GM21390 (cell line): ENCODE measurements around the gene TBC1D9B.
A peak's percentile ranks its signal among the peaks of the same experiment; 100 is the strongest.

ENCODE experiments used
- ATAC-seq: cut with Tn5 transposase; IDR thresholded peaks from one replicate; pipeline ENCODE4 v1.9.1; 2021; ENCODE audit not compliant: unreplicated experiment

TBC1D9B gene

DNA sequence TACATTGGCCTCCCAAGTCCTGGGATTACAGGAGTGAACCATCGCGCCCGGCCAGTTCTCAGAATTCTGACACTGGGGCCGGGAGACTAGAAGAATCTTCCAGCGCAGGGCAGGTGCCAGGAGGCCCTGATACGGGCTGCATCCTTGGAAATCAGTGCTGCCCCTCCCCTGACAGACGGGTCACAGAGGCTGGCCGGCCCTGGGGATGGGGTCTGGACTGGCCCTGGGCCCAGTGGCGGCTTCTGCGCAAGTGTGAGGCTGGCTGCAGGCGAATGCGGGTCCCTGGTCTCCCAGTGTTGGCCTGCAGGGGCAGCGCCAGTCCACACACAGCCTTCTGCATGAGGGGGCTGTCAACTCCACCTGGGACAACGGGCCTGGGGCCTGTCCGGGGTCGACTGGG, 831 bp upstream of the TBC1D9B start:
- ATAC-seq: no peak

DNA sequence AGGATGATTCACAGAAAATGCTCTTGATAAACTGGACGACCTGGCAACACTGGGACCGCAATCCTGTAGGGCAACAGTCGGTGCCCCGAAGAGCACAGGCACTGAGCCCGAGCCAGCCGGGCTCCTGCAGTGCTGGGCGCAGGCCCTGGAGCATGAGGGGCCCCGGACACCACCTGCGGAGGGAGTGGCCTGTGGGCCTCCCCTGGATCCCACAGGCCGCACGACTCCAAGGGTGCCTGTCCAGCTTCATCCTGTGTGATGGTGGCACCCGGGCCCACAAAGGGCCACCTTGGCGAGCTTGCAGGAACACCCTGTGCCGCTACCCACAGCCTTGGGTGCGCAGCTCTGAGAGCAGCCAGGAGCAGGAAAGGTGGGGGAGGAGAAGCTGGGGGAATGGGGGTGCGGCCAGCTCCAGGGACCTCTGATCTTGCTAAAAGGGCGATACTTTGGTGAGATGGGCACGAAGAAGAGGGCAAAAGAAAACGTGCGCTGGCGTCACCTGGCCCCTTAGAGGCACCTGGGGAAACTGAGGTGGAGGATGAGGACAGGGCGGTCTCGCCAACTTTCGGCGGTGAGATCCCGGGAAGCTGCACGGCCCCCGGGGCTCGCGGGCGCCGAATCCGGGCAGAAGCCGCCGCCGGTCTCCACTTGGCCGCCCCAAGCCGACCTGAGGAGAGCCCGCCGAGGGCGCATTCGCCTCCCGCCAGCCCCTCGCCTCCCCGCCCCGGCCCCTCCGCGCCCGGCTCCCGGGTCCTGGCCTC, 722 bp downstream of the TBC1D9B start:
- peak; percentile 39 for ATAC-seq

DNA sequence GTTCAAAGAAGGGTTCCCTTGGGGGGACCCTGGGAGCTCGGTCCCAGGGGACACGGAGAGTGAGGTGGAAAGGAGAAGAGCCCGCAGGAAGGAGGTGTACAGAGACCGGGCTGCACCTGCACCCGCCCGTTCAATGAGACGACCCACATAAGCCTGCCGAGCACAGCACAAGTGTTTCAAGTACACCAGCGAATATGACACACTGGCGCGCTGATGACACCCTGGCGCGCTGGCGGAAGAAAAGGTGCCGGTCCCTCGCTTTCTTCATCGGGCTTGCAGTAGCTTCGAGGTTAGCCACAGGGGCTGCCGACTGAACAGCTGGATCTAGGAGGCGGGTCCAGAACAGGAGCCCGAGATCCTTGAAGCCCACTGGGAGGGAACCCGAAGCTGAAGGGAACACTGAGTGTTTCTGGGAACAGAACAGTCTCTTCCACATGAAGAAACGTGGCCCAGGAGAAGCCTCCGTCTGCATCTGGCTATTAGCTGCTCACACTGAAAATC, 1.4 kb downstream of the TBC1D9B start:
- ATAC-seq: no peak

DNA sequence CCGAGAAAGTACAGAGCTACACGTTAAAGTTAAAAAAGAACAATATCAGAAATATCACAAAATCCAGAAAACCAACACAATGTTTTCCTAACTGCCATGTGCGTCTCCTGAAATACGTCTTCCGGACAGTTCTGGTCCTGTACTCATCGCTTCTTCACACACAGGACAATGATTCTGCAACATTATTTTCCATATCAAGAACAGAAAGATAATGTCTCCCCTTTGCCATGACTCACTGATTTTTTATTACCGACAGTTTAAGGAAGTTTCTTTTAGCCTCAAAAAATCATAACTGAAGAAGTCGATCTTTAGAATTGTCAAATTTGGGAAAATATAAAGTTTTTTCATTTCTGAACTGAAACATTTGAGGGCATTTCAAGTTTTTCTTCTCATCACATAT, 2.5 kb downstream of the TBC1D9B start:
- no peak for ATAC-seq

DNA sequence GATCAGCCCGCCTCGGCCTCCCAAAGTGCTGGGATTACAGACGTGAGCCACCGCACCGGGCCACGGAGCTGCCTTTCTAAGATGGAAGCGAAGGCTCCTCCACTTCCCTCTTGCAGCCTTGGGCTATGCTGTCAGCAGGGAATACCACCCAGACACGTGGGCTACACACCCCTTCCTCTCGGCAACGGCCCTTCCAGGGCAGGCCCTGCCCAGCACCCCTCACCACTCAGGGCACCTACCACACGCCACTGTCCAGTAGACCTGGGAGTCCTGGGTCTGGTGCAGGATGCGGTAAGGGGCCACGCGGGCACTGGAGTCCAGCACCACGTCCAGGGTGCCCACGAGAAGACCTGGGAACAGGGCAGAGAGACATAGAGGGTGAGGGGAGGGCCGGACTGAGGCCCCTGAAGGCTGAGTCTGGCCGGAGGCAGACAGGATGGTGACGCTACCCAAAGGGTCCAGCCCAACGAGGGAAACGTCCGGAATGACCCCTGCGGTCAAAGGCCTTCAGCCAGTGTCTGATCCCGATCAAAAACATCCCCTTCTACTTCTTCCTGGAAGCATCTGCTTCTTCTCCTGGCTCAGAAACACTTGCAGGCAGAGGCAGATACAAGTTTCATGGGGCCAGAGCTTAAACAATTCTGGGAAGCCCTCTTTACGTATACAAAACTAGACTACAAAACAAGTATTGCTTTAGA, 3.1 kb downstream of the TBC1D9B start:
- no peak for ATAC-seq

DNA sequence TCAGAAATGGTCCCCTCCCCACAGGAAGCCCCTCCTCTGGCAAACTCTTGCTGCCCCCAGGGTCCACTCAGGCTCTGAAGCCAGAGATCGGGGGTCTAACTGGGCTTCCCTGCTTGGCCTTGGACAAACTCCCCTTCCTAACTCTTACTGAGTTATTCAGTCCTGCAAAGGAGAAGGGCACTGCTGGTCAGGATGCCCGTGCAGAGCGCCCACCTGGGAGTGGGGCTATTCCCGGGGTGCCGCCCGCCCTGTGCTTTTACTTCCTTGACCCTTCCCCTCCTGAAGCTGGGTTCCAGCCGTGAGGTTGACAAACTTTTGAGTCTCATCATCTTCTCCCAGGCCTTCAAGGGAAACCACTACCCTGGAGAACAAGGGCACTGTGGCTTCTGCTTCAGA, 4.9 kb downstream of the TBC1D9B start:
- no peak for ATAC-seq

DNA sequence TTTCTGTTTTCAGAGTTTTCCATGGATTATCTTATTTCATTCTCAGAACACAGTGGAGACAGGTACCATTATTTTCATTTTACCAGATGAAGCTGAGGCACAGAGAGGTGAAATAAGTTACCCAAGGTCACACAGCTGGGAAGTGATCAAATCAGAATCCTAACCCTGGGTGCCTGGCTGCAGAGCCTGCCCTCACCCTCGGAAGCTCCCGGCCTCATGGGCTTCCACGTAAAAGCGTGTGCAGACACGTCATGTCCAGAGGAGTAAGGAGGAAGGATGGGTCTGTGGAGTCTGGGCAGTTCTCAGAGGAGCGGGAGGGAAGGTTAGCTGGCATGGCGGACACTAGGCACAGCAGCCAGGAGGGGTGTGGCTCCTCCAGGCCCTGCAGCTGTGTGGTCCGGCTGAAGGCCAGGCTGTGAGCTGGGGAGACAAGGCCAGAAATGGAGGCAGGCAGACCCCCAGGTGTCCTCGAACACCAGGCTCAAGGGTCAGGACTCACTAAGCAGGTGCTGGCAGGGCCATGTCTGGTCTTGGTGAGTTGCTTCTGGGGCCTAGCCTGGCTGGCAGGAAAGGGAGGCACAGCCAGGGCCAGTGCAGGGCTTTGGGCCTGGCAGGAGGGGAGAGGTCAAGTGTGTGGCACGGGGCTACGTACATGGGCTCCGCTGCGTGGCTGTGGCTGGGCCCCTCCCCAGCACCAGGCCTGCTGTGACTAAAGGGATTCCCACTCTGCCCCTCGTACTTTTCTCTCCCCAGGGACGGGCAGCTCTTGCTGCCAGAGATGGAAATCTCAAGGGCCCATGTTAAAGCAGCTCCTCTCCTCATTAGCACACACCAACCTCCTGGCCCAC, 5.6 kb downstream of the TBC1D9B start:
- ATAC-seq: no peak

DNA sequence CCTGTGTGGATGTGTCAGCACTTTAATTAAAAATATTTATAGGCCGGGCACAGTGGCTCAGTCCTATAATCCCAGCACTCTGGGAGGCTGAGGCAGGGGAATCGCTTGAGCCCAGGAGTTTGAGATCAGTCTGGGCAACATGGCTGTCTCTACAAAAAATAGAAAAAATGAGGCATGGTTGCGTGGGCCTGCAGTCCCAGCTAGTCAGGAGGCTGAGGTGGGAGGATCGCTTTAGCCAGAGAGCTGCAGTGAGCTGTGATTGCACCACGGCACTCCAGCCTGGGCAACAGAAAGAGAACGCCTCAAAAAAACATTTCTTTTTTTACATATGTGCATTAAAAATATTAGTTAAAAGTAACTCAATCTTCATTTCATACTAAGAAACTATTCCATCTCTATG, 6.2 kb downstream of the TBC1D9B start:
- no peak for ATAC-seq

DNA sequence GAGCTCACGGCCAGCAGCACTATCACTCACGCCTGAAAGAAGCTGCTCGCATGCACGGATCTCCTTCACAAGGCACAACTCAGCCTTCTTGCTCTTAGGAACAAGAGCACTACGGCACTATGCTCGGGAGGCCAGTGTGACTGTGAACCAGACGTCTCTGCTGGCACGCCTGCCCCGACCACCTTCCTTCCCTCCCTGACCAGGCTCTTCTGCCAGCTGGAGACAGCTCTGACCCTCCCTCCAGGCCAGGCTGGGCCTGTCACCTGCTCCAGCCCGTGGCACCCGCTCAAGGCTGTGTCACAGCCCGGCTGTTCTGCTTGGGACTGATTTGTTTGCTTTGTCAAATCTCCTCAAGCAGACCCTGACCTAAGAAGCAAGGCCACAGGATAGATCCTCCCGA, 7.0 kb downstream of the TBC1D9B start:
- ATAC-seq: no peak

DNA sequence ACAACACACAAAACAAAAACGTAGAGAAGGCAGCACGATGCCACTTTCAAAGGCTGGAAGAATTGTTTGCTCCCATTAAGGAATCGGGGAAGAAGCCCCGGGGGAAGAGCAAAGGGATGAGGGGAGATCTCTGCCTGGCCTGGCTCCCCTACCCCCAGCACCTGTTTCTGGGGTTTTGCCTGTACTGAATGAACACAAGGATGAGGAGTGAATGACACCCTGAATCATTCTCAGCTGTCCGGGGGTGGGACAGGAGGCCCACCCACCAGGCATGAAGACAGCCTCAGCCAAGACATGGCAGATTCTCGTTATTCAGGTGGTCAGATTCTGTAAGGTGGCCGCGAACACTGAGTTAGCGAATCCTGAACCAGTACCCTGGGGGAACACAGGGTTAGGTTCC, 7.5 kb downstream of the TBC1D9B start:
- ATAC-seq: no peak

DNA sequence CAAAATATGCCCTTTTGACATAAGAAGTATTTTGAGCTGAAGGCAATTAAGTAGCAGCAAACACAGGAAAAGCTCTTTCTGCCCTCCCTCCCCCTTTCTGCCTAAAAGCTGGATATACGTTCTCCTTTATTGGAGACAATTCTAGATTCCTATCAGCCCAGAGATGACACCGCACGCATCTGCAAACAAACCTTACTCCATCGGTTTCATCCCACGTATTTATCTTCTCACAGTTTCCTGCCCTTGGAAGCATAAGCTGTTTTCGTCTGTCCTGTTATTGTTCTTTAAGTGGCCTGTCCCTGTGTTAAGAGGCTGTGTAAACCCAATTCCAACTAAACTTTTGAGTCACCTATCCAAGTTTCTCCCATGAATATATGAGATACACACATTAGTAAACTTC, 11.8 kb downstream of the TBC1D9B start:
- ATAC-seq: no peak

DNA sequence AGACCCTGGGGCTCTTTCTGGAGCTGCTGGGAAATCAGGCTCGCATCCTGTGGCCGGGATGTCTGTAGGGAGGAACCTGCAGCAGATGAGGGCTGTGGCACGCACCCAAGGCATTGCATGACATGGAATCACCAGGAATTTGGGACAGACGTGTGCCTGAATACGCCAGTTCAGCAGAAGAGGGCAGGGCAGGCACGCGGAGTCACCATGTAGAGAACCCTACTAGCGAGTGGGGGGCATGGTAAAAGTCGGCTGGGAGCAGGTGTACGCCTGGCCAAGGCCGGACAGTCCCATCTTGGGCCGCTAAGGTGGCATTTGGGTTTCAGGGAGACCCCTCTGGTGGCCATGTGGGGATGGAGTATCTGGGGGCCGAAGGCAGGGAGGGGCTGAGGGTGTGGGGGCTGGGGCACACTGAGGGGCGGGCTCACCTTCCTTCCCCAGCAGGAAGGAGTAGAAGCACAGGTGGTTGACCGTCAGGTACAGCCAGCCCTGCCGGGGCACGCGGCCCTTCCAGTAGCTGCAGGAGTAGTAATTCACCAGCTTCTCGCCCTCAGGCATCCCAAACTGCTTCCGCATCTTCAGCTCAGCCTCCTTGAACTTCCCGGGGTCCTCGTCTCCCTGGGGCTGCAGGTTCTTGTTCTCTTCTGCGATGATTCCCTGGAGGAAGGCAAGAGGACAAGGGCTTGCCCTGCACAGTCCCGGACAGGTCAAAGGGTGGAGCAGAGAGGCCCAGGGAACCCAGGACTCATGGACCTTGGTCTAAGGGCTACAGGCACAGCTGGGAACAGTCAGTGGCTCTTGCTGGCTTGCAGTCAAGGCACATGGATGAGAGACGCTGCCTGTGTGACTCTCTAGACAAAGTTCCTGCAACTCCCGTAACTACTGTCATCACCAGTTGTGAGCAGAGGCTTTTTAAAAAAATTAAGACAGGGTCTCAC, 13.5 kb downstream of the TBC1D9B start:
- ATAC-seq: no peak

DNA sequence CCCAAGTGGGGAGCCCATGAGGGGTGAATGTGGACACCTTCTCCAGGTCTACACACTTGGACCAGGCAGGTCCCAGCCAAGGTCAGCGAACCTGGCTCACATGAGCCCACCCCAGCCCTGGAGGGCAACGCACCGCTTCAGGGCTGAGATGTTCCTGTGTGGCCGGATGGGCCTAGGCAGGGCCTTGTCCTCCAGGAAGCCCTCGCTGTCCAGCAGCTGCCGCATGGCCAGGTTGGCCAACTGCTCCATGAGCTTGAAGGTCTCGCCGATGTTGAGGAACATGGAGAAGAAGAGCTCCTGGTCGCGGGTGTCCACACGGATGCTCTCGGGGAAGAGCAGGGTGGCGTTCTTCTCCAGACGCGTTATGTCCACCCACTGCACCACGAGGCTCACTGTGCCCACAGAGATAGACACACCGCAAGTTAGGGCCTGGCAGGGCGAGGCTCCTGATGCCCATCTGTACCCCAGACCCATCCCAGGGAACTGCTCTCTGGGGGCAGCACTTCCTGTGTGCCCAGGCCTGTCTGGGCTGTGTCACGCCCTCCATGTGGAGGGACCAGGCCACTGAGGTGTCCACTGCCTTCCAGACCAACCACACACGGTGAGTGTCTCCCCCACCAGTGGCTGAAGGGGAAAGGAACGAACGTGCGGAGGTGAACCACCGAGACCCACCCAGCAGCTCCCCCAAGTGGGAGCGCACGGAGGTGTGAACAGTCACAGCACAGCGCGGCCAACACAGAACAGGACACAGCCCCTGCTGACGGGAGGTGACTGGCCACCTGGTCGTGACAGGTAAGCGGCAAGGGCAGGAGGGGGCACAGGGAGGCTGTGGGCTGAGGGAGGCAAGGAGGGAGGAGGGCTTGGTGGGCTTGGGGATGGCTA, 14.4 kb downstream of the TBC1D9B start:
- no peak for ATAC-seq

DNA sequence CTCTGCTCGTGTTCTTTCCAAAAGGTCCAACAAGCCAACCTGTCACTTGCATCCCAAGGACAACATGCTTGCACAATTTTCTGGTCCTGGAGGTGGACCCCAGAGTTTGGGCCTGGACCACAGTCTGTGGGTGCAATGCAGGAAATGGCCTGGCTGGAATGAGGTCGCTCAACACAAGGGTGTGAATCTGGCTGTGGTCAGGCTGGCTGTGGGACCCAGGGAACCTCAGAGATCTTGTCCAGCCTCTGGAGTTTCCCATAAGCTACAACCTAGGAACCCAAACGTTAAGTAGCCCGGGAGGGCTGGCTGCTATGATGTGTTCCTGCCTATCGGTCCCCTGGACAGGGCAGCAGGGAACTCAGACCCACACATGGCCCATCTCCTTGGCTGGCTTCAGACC, 15.4 kb downstream of the TBC1D9B start:
- ATAC-seq: no peak

DNA sequence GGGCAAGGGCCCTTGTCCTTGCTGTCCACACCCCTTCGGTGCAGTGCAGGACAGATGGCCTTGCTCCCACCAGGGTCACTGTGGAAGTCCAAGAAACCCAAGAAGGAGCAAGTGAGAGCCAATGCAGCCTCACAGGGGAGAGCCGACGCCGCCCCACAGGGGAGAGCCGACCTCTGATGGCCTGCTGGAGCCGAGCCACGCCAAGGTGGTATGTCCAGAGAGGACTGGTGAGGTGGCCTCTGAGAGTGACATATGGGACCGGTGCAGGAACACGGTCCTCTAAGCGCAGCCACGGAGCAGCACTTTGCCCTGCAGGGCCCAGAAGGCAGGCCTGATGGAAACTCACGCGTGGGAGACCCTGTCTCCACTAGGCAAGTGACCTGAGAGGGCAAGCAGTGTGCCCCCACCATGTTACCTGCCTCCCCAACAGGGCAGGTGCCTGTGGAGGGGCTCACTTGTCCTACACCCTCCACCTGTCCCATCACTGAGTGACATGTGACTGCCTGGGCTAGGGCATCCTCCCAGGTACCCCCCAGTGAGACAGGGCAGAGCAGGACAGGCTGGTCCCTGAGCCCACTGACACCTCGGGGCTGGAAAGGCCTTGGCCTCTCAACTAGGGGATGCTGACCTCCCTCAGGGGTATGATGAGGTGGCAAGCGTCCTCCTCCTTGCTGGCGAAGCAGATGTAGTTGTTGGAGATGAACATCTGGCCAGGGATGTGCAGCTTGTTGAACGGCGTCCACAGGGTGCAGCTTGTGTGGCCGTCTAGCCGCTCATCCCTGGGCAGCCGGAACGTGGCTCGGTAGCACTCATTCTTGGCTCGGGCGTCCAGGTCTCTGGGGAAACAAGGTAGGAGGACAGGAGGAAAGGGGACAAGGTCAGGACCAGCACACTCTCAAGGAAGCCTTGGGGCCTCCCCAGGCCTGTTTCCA, 16.7 kb downstream of the TBC1D9B start:
- ATAC-seq: no peak

DNA sequence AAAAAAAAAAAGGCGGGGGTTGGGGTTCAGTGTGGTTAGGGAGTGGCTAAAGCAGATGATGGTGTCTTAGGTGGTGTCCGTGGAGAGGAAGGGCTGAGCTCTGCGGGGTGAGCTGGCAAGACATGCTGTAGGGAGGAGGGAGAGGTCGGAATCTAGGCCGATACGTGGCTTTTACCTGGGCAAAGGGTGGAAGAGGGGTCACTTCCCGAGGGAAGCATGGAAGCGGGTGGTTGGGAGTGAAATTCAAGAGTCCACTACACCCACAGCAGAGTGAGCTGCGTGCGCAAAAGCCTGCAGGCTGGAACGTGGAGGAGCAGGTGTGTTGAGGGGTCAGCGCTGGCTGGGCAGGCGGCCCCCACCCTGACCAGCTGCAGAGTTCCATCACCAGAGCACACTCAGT, 17.8 kb downstream of the TBC1D9B start:
- ATAC-seq: no peak

DNA sequence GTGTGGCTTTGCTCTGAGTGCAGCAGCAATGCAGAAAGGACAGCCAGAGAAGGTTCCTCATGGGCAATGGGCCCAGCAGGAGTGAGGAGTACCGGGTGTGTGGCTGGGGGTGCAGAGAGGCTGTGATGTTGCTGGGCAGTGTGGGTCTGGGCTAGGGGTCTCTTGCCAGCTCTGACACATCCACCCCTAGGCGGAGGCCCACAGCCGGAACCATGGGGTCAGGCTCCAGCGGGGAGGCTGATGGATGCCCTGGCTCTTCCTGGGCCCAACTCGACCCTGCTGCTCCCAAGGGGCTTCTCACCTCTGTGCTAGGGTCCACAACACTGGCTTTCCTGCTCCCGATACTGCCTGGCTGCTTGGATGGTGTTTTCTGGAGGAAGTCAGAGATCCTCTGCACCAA, 19.9 kb downstream of the TBC1D9B start:
- no peak for ATAC-seq

DNA sequence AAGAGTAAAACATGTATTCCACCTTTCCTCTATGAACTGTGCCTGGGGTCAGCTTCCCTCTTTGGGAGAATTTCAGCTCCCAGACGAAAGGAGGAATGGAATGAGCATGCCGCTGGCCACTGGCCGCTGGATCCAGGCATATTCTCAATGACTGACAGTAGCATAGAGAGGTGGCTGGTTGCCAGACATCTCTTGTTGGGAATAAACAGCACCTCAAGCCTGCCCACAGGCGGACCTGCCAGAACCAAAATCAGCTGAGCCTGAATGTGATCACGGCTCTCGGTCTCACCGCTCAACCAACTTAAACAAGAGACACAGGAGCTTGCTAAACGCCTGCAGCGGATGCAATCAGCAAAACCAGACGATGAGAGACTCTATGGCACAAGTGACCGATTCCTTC, 20.6 kb downstream of the TBC1D9B start:
- ATAC-seq: no peak
